GM21619 (cell line): ENCODE measurements around the gene TNFRSF25.
"Not testable (repeated sequence)": the region's sequence is repeated elsewhere in the genome, so short reads cannot be mapped to it uniquely, and the experiment has no call there.

Experiments
- ATAC-seq: cut with Tn5 transposase; IDR thresholded peaks from one replicate; pipeline ENCODE4 v1.9.1; 2021; ENCODE audit not compliant: unreplicated experiment

TNFRSF25 gene

DNA sequence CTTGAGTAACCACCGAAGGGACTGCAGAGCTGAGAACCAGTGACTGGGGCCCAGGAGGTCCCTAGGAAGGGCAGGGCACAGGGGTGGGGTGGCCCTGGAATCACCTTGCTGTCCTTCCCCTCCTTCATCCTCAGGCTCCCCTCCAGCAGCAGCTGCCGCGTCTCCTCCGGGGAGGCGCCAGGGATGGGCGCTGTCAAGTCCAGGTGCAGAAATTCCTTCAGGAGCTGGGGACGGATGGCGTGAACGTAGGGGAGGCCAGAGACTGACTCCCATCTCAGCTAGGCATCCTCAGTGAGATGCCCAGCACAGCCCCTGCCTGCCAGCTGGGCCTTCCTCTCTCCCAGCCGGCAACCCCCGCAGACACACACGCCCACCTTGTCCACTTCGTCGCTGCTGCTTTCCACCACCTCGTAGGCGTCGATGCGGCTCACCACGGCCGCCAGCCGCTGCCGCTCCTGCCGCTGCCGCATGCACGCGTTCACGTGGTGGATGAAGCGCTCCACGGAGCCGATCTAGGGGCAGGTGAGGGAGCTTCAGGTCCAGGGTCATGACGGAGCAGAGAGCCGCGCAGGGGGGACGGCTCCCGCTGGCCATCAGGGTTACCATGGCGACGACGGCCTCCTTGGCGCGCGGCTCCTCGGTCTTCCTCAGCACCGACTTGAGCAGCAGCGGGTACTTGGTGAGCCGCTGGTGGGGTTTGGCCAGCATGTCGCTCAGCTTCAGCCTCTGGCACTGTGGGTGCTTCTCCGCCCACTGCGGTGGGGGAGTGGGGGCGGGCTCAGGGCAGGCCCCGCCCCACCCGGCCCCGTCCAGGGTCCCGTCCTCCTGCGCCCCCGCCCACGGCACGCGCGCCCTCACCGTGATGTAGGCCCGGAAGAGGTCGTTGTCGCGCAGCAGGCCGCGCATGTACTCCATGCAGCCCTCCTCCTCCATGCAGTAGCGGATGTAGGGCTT lies 4.4 kb upstream of the TNFRSF25 start:
- ATAC-seq = no peak

DNA sequence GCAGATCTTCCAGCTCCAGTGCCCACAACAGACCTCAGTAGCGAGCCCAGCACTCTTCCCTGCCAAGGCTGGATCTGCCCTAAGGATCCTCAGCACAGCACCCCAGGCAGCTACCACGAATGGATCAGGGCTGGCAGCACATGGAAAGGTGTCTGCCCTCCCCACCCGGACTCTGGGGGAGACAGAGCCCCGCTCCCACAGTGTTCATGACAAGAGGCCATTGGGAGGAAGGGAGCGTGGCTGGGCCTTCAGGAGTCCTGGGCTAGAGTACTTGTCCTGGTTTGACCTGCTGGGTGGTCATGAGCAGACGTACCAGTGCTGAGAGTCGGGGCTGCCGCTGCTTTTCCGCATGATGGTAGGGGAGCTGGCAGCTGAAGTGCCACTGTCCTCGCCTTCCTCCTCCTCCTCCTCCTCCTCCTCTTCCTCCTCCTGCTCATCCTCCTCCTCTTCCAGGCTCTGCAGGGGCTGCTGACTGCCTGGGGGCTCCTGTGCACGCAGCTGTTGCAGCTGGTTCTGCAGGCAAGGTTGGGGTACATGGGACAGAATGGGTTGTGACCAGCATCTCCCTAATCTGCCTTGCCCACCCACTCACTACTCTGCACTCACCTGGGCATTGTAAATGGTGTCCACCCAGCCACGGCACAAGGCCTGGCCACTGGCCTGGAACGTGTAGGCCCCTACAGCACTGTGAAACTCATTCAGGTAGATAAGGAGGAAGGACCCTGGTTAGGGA lies 2.9 kb upstream of the TNFRSF25 start:
- no peak for ATAC-seq

DNA sequence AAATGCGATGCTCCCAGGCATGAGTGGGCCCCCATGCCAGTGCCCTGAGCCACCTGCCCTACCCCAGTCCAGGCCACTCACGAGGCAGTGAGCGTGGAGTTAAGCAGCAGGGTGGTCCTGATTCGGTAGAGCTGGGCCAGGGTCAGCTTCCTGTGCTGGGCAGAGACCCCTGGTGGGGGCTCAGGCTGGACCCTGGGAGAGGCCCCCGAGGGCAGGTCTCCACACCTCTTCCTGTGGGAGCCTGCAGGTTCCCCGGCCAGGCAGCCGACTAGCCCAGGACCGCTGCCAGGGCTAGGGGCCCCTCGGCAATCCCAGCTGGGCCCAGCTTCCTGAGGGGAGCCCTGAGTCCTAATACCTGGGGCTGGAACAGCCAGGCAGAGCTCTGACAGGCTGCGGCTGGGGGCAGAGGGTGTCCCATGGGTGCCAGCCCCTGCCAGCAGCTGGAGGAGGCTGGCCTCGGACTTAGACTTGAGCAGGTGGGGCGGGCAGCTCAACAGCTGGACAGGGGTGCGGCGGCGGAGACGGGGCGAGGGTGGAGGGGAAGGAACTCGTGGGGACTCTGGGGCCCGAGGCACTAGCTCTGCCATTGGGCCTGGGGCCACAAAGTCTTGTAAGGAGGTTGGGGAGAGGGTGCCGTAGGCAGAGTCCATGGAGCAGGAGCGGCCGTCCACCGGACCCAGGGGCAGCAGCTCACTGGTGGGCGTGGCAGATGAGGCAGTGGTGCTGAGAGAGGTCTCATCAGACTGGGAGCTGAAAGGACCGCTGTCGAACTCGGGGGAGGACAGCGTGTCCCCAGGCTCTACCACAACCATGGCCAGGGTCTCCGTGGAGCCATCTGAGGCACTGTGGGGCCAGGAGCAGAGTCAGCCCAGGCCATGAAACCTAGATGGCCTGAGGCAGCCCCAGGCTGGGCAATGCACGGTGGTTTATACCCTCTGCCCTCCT lies 2.0 kb upstream of the TNFRSF25 start:
- no peak for ATAC-seq

DNA sequence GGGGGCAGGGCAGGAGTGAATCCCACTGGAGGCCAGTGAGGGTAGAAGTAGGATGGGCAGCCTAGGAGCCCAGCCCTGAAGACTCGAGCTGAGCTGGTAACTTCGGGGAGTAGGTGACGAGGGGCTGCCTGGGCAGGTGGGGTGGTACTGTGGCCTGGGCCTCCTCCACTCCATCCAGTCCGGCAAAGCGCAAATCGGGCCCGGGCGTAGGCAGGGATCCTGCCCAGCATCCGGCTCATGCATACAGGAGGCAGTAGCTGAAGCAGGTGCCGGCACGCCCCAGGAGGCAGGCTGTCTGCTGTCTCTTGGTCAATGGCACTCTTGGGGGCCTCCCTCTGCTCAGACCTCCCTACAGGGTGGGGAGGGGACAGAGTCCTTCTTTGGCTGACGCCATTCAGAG lies 1.3 kb upstream of the TNFRSF25 start:
- ATAC-seq = no peak

DNA sequence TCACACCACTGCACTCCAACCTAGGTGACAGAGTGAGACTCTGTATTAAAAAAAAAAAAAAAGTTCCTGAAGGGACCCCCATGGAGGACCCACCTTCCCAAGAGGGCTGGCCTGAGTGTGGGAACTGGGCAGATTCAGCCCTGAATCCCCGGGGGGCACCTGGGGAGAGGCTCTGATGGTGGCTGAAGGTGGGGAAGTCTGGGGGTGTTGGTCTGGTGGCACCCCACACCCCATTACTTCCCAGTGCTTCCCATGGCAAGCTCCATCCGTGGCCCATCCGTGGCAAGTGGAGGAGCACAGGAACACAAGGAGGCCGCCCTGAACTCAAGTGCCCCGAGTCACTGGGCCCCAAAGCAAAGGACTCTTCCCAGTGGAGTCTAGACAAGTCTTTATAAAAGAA lies 778 bp upstream of the TNFRSF25 start:
- no peak for ATAC-seq

DNA sequence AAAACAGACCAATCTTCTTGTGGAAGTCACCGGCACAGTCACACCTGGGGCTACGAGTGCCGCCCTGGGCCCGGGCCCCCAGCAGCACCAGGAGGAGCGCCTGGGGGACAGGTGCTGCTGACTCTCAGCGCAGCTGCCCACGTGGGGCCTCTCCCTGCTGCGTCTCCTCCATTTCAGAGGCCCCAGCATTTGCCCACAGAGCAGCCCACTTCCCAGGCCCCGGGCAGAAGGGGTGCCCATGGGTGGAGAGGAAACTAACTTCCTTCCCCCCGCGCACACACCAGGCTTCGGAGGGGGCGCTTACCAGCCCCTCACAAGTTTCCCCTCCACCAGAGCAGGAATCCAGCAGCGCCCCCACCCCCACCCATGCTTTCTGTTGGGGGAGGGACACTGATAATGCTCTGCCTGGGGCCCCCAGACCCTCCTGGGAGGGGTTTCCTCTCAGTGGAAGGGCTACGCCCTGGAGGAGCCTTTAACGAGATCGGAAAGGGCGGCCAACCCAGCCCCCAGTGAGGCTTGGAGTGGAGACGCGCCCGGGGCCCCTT lies 440 bp downstream of the TNFRSF25 start:
- ATAC-seq = no peak

DNA sequence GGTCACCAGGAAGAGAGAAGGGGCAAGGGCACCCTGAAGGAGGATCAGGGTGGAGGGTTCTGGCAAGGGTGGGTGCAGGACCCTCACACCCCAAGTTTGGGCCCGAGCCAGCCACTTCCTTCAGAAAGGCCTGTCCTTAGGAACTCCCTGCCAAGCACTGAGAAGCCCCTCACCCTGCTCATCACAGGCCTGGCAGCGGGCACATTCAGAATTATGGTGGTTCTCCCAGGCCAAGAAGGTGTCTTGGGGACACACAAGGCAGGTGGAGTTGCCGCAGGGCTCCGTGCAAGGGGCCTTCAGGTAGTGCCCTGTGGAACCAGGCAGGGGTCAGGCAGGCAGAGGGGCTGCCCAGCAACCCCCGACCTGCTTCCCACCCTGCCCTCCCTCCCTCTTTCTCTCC lies 1.1 kb downstream of the TNFRSF25 start:
- ATAC-seq = no peak

DNA sequence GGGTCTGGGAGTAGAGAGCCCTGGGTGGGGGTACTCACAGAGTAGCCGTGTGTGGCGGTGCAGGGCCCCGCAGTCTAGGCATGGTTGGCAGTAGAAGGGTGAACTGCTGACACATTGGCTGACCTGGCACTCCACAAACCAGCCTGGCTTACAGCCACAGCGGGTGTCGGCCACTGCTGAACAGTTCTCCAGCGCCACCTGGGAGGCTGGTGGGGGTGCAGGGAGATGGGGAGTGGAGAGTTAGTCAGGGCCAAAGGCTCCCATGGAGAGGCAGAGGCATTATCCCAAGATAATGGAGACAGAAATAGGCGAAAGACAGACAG lies 1.5 kb downstream of the TNFRSF25 start:
- ATAC-seq = no peak

DNA sequence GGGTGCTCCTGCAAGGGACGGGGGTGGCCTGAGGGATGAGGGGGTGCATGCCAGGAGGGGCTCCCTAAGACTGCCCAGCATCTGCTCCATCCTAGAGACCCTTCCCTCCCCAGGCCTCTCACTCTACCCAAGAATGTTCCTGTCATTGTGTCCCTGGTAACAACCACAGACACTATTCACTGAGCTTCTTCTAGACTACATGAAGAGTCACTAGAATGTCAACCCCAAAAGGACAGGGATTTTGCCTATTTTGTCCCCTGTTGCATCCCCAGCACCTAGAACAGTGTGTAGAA lies 2.9 kb downstream of the TNFRSF25 start:
- no peak for ATAC-seq

DNA sequence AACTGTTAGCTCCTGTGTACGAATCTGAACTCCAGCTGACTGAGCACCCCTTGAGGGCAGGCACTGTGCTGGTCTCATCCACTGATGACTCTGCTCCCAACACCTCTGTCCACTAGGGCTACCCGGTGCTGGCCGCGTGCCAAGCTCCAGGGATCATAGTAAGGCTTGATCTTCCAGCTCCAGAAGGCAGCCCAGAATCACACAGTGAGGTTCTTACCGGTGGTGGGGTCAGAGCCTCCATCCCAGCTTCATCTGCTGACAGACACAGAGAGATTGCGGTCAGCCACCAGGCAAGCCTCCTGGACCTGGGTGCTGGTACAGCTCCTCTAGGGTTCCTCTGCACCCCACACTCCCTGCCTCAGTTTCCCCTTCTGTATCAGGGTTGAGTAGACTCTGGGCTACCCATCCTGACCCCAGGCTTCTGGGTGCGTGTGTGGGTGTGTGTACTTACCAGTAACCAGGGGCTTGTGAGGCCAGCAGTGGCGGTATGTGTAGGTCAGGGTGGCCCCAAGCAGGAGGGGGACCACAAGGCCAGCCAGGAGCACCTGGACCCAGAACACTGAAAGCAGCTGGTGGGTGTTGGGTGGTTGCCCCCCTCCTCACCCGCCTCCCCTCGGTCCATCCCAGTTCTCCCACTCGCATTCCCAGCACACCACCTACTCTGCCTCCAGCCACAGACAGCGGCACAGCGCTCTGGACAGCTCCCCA lies 3.4 kb downstream of the TNFRSF25 start:
- ATAC-seq = no peak

DNA sequence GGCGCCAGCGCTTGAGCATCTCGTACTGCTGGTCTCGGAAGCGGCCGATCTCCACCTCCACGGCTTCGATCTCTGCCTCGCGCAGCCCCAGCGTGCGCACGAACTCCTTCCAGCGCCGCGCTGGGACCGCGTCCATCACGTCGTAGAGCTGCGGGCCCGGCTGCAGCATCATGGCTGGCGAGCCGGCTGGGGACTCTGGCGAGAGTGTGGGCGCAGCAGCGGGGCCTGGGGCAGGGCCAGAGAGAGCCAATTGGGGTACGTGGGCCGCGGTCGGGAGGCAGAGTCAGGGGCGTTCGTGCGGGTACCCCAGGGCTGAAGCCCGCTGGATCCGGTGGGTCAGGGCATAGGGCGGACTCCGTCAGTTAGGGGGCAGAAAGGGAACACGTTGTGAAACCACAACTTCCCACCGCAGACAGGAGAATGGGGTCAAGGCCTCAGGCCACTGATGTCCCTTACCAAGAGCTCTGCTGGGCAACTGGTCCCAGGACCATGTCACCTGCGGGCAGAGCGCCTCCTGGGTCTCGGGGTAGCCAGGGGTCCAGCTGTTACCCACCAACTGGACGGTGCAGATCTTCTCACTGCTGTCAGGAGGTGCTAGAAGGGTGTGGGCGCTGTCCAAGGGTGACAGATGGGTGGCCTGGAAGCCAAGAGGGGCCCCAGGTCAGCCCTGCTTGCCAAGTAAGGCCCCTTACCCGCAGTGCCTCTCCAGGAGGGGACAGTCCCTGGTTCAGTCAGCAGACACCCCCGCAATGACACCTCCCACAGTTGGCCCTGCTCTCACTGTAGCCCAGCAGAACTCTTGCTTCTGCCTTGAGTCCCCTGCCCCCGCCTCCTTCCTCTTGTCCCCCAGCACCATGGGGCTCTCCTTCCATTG lies 4.2 kb downstream of the TNFRSF25 start:
- ATAC-seq = no peak

DNA sequence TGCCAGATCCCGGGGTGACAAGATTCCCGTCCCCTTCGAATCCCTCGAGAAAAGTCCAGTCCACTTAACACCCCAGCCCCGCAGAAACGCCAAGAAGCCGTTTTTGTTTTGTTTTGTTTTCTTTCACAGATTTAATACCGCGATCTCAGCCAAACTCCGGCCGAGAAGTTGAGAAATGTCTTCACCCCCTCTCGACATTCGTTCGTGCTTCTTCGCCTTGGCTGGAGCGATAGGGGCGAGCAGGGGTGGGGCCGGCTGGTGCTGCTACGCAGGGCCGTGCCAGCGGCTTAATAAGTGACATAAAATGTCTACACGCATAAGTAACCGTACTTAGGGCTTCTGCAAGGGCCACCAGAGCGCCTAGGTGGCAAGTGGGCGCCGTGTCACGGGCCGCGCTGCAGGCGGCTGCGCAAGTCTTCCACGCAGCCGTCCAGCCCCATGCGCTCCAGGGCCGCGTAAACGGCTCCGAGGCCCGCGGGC lies 4.9 kb downstream of the TNFRSF25 start:
- ATAC-seq = no peak

DNA sequence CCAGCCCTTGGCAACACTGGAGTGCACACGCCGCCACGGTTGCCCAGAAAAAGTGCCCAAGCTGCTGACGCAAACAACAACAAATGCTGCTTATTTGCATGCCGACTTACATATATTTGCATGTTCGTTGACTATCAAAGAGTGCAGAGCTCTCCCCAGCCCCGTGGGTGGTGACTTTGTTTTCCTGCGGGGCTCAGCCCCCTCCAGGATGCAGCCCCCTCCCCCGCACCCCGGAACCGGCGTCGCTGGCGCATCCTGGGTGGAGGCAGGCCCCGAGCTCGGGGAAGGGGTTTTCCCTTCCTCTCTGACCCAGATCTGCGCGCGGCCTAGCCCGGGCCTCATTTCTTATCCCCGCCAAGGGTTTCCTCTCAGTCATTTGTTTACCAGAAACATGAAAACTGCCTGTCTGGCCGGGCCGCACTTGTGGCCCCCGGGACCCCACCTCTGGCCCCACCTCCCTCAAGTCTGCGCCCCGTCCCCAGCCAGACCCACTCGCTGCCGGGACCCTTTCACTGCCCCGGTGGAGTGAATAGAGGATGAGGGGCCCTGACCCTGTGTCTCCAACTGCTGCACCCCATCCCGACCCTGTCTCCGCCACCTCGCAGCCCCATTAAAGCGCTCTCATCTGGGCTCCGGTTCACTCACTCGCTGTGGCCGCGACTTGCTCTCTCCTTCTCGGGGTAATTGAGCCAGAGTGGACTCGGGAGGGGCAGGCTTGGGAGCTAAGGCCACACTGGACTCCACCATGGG lies 5.5 kb downstream of the TNFRSF25 start:
- no peak for ATAC-seq

DNA sequence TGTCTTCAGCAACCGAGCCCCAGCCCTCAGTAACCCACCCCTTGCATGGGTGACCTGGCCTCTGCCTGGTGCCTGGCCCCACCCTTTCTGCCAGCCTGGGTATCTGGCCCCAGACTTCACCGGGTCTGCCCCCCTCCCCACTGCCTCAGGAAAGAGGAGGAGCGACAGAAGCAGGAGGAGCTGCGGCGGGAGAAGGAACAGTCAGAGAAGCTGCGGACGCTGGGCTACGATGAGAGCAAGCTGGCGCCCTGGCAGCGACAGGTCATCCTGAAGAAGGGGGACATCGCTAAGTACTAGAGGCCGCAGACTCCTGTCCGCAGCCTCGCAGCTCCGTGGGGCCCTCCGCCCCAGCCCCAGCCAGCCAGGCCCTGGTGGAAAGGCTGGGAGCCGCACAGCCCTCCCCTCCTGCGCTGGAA lies 6.1 kb downstream of the TNFRSF25 start:
- ATAC-seq = no peak

DNA sequence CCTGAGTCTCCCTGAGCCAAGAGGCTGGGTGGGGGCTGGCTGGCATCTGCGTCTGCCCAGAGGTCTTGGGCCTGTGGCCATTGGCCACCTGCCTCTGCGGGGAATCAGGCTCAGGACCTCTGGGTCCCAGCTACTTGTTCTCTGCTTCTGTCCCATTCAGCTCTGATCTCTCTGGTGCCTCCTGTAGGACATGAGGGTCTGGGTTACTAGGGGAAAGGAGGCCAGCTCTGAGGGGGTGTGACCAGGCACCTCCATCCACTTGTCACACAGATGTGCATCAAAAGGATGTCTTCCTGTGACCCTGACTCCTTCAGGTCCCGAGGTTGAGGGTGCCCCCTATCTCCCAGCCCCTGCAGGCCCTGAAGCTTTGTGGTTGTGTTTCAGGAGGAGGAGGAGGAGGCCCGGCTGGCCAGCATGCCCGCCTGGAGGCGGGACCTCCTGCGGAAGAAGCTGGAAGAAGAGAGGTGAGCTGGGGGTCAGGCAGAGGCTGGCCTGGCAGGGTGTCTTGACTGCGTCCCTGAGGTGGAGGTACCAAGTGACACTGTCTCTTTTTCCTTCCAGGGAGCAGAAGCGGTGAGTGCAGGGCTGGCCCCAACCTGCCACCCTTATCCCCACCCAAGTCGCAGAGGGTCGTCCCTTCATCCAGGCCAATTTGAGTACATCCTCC lies 9.0 kb downstream of the TNFRSF25 start:
- ATAC-seq = no peak

DNA sequence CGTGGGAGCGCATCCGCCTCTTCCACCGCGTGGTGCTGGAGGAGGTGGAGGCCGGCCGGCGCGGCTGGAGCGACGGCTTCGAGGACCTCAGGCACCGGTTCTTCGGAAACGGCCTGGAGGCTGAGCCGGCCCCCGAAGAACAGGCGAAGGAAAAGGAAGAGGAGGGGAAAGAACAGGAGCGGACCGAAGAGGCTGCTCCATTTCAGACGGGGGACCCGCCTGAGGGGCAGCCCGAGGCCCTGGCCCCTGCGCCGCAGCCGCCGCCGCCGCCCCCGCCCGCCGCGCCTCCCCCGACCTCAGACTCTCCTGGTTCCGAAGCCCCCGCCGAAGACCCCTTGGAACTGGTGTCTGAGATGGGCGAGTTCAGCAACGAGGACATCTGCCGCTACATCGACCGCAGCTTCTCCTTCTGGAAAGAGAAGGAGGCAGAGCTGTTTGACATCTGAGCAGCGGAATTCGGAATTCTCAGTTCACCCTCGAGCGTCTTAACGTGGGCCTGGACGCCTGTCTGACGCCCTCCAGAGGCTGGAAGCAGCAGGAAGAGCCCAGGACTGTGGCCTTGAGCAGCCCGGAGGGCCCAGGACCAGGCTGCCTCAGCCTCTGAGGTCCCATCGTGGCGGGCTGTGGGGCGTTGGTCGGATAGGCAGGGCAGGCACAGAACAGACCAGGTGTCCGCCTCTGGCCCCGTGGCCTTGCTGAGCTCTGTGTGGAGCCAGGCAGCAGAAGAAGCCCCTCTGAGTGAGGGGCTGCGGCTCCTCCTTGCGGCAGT lies 10.0 kb downstream of the TNFRSF25 start:
- ATAC-seq = not testable (repeated sequence)
